Activated CD4-positive, CD25-positive, alpha-beta regulatory T cell treated with anti-CD3 and anti-CD28 coated beads, Interleukin-2, amount 50 U/mL, for 16 hours (primary cell): ENCODE results near the gene BNIP1.

ENCODE experiments used
- DNase-seq: peaks from one replicate; pipeline ENCODE4 v3.0.0-alpha.2; 2020; ENCODE audit warnings: low read depth, low spot score

Gene BNIP1

GRCh38 chr5:173211284-173211683, 67.0 kb downstream of the BNIP1 start:
- DNase-seq = no peak

DNA sequence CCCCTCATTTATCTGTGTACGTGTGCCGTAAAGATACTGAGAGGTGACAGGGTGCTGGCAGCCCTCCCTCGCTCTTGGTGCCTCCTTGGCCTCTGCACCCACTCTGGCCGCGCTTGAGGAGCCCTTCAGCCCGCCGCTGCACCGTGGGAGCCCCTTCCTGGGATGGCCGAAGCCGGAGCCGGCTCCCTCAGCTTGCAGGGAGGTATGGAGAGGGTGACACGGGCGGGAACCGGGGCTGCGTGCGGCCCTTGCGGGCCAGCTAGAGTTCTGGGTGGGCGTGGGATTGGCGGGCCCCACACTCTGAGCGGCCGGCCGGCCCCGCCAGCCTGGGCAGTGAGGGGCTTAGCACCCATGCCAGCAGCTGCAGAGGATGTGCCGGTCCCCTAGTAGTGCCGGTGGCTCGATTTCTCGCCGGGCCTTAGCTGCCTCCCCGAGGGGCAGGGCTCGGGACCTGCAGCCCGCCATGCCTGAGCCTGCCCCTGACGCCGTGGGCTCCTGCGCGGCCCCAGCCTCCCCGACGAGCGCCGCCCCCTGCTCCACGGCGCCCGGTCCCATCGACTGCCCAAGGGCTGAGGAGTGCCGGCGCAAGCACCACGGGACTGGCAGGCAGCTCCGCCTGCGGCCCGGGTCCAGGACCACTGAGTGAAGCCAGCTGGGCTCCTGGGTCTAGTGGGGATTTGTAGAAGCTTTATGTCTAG, 69.1 kb downstream of the BNIP1 start:
- DNase-seq = no peak
